ENCODE data around the gene NTM. TPM values are rescaled to one million over a fixed set of nuclear protein-coding genes. Genes with fewer than 3 reads are reported as not detected.

NTM gene
- total RNA-seq, 4 donors from 2014 or later: 1.4 to 5.7 TPM; not detected in 2

- TF ChIP-seq POLR2A (IDR thresholded peaks at IDR 0.05): no peak
- TF ChIP-seq, protein P1, sequence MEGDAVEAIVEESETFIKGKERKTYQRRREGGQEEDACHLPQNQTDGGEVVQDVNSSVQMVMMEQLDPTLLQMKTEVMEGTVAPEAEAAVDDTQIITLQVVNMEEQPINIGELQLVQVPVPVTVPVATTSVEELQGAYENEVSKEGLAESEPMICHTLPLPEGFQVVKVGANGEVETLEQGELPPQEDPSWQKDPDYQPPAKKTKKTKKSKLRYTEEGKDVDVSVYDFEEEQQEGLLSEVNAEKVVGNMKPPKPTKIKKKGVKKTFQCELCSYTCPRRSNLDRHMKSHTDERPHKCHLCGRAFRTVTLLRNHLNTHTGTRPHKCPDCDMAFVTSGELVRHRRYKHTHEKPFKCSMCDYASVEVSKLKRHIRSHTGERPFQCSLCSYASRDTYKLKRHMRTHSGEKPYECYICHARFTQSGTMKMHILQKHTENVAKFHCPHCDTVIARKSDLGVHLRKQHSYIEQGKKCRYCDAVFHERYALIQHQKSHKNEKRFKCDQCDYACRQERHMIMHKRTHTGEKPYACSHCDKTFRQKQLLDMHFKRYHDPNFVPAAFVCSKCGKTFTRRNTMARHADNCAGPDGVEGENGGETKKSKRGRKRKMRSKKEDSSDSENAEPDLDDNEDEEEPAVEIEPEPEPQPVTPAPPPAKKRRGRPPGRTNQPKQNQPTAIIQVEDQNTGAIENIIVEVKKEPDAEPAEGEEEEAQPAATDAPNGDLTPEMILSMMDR (IDR thresholded peaks at IDR 0.05): no peak
- Histone ChIP-seq H3K9me3 (no peaks in the 10 kb centered on the region), H3K4me3 (no peak overlapping the region), H3K27me3 (no peaks in the 10 kb centered on the region), H3K4me1 (no peaks in the 10 kb centered on the region), H3K36me3 (no peaks in the 10 kb centered on the region), H3K27ac (no peak overlapping the region)
- no peak for DNase-seq
- intact Hi-C loops (cut with DNase I; ENCODE audit: low total_unique reads): no loop called here
Measured at GRCh38 chr11:132200353-132200936, 830.0 kb downstream of the NTM start.

- intact Hi-C loops (cut with DNase I; ENCODE audit: low total_unique reads): no loop called here
- no peak overlapping the region for H3K4me3 ChIP-seq
- no peaks in the 10 kb centered on the region for H3K4me1 ChIP-seq
- no peaks in the 10 kb centered on the region for H3K9me3 ChIP-seq
- no peak overlapping the region for H3K27ac ChIP-seq
- DNase-seq: no peak
- H3K27me3 ChIP-seq: no peaks in the 10 kb centered on the region
- no peaks in the 10 kb centered on the region for H3K36me3 ChIP-seq
- TF ChIP-seq POLR2A (IDR thresholded peaks at IDR 0.05): no peak
- TF ChIP-seq, protein P1 (IDR thresholded peaks at IDR 0.05): no peak
Measured at GRCh38 chr11:132202621-132203020, 832.2 kb downstream of the NTM start.

GRCh38 chr11:132205006-132205405 lies 834.6 kb downstream of the NTM start:
- TF ChIP-seq, protein P1 (IDR thresholded peaks at IDR 0.05): no peak
- no peak for TF ChIP-seq POLR2A (IDR thresholded peaks at IDR 0.05)
- Histone ChIP-seq H3K4me3 (no peak overlapping the region), H3K4me1 (no peaks in the 10 kb centered on the region), H3K27ac (no peak overlapping the region), H3K9me3 (no peaks in the 10 kb centered on the region), H3K27me3 (no peaks in the 10 kb centered on the region), H3K36me3 (no peaks in the 10 kb centered on the region)
- intact Hi-C loops (cut with DNase I; ENCODE audit: low total_unique reads): no loop called here
- no peak for DNase-seq

DNA sequence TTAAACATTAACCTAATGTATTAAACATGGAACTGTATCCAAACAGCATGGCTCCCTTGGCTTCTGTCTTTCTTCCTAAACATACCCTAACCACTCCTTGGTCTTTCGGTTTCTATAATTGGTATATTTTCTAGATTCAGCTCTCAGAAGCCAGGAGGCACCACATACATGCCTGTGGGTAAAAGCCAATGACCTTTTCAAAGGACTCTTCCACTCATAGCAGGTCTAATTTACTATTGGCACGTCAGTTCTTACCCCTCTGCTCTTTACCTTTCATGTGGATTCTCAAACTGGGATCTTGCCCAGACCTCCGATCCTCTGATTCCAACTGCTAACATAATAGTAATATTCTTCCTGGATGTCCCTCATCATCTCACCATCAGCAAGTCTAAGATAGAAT lies 835.1 kb downstream of the NTM start:
- Histone ChIP-seq H3K4me1 (no peaks in the 10 kb centered on the region), H3K27me3 (no peaks in the 10 kb centered on the region), H3K36me3 (no peaks in the 10 kb centered on the region), H3K9me3 (no peaks in the 10 kb centered on the region), H3K27ac (no peak overlapping the region), H3K4me3 (no peak overlapping the region)
- intact Hi-C loops (cut with DNase I; ENCODE audit: low total_unique reads): no loop called here
- DNase-seq: no peak
- TF ChIP-seq, protein P1 (IDR thresholded peaks at IDR 0.05): no peak
- TF ChIP-seq POLR2A (IDR thresholded peaks at IDR 0.05): no peak

- no peaks in the 10 kb centered on the region for H3K27me3 ChIP-seq
- no peaks in the 10 kb centered on the region for H3K9me3 ChIP-seq
- no peaks in the 10 kb centered on the region for H3K4me1 ChIP-seq
- TF ChIP-seq, protein P1 (IDR thresholded peaks at IDR 0.05): no peak
- TF ChIP-seq POLR2A (IDR thresholded peaks at IDR 0.05): no peak
- H3K36me3 ChIP-seq: no peaks in the 10 kb centered on the region
- intact Hi-C loops (cut with DNase I; ENCODE audit: low total_unique reads): no loop called here
- H3K27ac ChIP-seq: no peak overlapping the region
- H3K4me3 ChIP-seq: no peak overlapping the region
- no peak for DNase-seq
Measured at GRCh38 chr11:132206993-132207392, 836.6 kb downstream of the NTM start.

All from uterus (tissue), 4 donors.